ENCODE results near the gene GALNT12.

GALNT12 gene

GRCh38 chr9:98807070-98807813, at the start of gene GALNT12:
GALNT12 (plus strand) TSS chr9:98807670; CDS start chr9:98807699, 29 bp downstream.
- Mint-ChIP-seq H3K4me3 (peak within 1 kb of the TSS; percentile 88 to 89), H3K36me3 (peaks cover 0 to 3% of the 10 kb centered on the region in 2 donors), H3K27ac (peak within 1 kb of the TSS; percentile 56), H3K9me3 (no peaks in the 10 kb centered on the region), H3K4me1 (peaks cover 15 to 20% of the 10 kb centered on the region in 2 donors), H3K27me3 (peaks cover 18 to 36% of the 10 kb centered on the region in 2 donors)
- DNase-seq, result peak; percentile 21
- peak; percentile 76 to 78 for ATAC-seq (replicated peaks)

- no peaks in the 10 kb centered on the region for H3K4me1 Mint-ChIP-seq
- H3K36me3 Mint-ChIP-seq, result peaks cover 31 to 40% of the 10 kb centered on the region in 2 donors
- no peak overlapping the region for H3K4me3 Mint-ChIP-seq
- H3K27ac Mint-ChIP-seq, result no peak overlapping the region
- no peak for ATAC-seq (replicated peaks)
- peaks cover 10 to 11% of the 10 kb centered on the region in 2 donors for H3K9me3 Mint-ChIP-seq
- no peak for DNase-seq
- no peaks in the 10 kb centered on the region for H3K27me3 Mint-ChIP-seq
Observed at GRCh38 chr9:98760231-98760630, 47.2 kb upstream of the GALNT12 start.

GRCh38 chr9:98763986-98764745, 43.3 kb upstream of the GALNT12 start:
- Mint-ChIP-seq H3K9me3 (peaks cover 4 to 6% of the 10 kb centered on the region in 2 donors), H3K27me3 (no peaks in the 10 kb centered on the region), H3K36me3 (peaks cover 35 to 45% of the 10 kb centered on the region in 2 donors), H3K4me3 (no peak overlapping the region), H3K27ac (no peak overlapping the region), H3K4me1 (no peaks in the 10 kb centered on the region)
- no peak for ATAC-seq (replicated peaks)
- DNase-seq, result no peak

GRCh38 chr9:98765256-98765655, 42.2 kb upstream of the GALNT12 start:
- Mint-ChIP-seq H3K27me3 (no peaks in the 10 kb centered on the region), H3K4me1 (no peaks in the 10 kb centered on the region), H3K27ac (no peak overlapping the region), H3K36me3 (peaks cover 35 to 49% of the 10 kb centered on the region in 2 donors), H3K9me3 (peaks cover 3 to 6% of the 10 kb centered on the region in 2 donors), H3K4me3 (no peak overlapping the region)
- DNase-seq (no peak), ATAC-seq (replicated peaks) (no peak)

- no peak for DNase-seq
- H3K27ac Mint-ChIP-seq, result no peak overlapping the region
- H3K4me3 Mint-ChIP-seq, result no peak overlapping the region
- peaks cover 3 to 6% of the 10 kb centered on the region in 2 donors for H3K9me3 Mint-ChIP-seq
- no peak for ATAC-seq (replicated peaks)
- no peaks in the 10 kb centered on the region for H3K4me1 Mint-ChIP-seq
- peaks cover 43 to 58% of the 10 kb centered on the region in 2 donors for H3K36me3 Mint-ChIP-seq
- no peaks in the 10 kb centered on the region for H3K27me3 Mint-ChIP-seq
Observed at GRCh38 chr9:98766586-98766985, 40.9 kb upstream of the GALNT12 start.

- Mint-ChIP-seq H3K4me1 (no peaks in the 10 kb centered on the region), H3K4me3 (no peak overlapping the region), H3K9me3 (peaks cover 3 to 6% of the 10 kb centered on the region in 2 donors), H3K27me3 (no peaks in the 10 kb centered on the region), H3K36me3 (peaks cover 47 to 64% of the 10 kb centered on the region in 2 donors), H3K27ac (no peak overlapping the region)
- DNase-seq (no peak), ATAC-seq (replicated peaks) (no peak)
Observed at GRCh38 chr9:98767196-98767595, 40.3 kb upstream of the GALNT12 start.

- Mint-ChIP-seq H3K27ac (peak overlapping the region; percentile 31), H3K4me3 (no peak overlapping the region), H3K4me1 (no peaks in the 10 kb centered on the region), H3K9me3 (peaks cover 3 to 6% of the 10 kb centered on the region in 2 donors), H3K36me3 (peaks cover 51 to 69% of the 10 kb centered on the region in 2 donors), H3K27me3 (no peaks in the 10 kb centered on the region)
- DNase-seq (no peak), ATAC-seq (replicated peaks) (no peak)
Observed at GRCh38 chr9:98767915-98768314, 39.6 kb upstream of the GALNT12 start.

- ATAC-seq (replicated peaks), result no peak
- Mint-ChIP-seq H3K9me3 (peaks cover 3 to 6% of the 10 kb centered on the region in 2 donors), H3K4me1 (no peaks in the 10 kb centered on the region), H3K4me3 (no peak overlapping the region), H3K36me3 (peaks cover 55 to 73% of the 10 kb centered on the region in 2 donors), H3K27ac (peak overlapping the region; percentile 31), H3K27me3 (no peaks in the 10 kb centered on the region)
- no peak for DNase-seq
Observed at GRCh38 chr9:98768344-98768743, 39.1 kb upstream of the GALNT12 start.

- H3K27me3 Mint-ChIP-seq, result no peaks in the 10 kb centered on the region
- no peaks in the 10 kb centered on the region for H3K9me3 Mint-ChIP-seq
- H3K27ac Mint-ChIP-seq, result no peak overlapping the region
- no peak overlapping the region for H3K4me3 Mint-ChIP-seq
- H3K36me3 Mint-ChIP-seq, result peaks cover 53 to 68% of the 10 kb centered on the region in 2 donors
- no peak for DNase-seq
- no peak for ATAC-seq (replicated peaks)
- H3K4me1 Mint-ChIP-seq, result no peaks in the 10 kb centered on the region
Observed at GRCh38 chr9:98770717-98771116, 36.8 kb upstream of the GALNT12 start.

- H3K4me1 Mint-ChIP-seq, result no peaks in the 10 kb centered on the region
- H3K27ac Mint-ChIP-seq, result no peak overlapping the region
- peaks cover 53 to 68% of the 10 kb centered on the region in 2 donors for H3K36me3 Mint-ChIP-seq
- no peak overlapping the region for H3K4me3 Mint-ChIP-seq
- H3K27me3 Mint-ChIP-seq, result no peaks in the 10 kb centered on the region
- no peaks in the 10 kb centered on the region for H3K9me3 Mint-ChIP-seq
- no peak for ATAC-seq (replicated peaks)
- DNase-seq, result no peak
Observed at GRCh38 chr9:98771209-98771874, 36.1 kb upstream of the GALNT12 start.

- no peaks in the 10 kb centered on the region for H3K4me1 Mint-ChIP-seq
- H3K4me3 Mint-ChIP-seq, result no peak overlapping the region
- H3K36me3 Mint-ChIP-seq, result peaks cover 44 to 63% of the 10 kb centered on the region in 2 donors
- H3K9me3 Mint-ChIP-seq, result no peaks in the 10 kb centered on the region
- no peak overlapping the region for H3K27ac Mint-ChIP-seq
- ATAC-seq (replicated peaks) (no peak), DNase-seq (no peak)
- H3K27me3 Mint-ChIP-seq, result no peaks in the 10 kb centered on the region
Observed at GRCh38 chr9:98772364-98773155, 34.9 kb upstream of the GALNT12 start.

- Mint-ChIP-seq H3K27ac (no peak overlapping the region), H3K27me3 (no peaks in the 10 kb centered on the region), H3K36me3 (peaks cover 36 to 59% of the 10 kb centered on the region in 2 donors), H3K9me3 (no peaks in the 10 kb centered on the region), H3K4me3 (no peak overlapping the region), H3K4me1 (no peaks in the 10 kb centered on the region)
- no peak for ATAC-seq (replicated peaks)
- DNase-seq, result no peak
Observed at GRCh38 chr9:98773721-98774120, 33.7 kb upstream of the GALNT12 start.

GRCh38 chr9:98774746-98775145, 32.7 kb upstream of the GALNT12 start:
- ATAC-seq (replicated peaks) (peak; percentile 44 to 53), DNase-seq (no peak)
- no peaks in the 10 kb centered on the region for H3K9me3 Mint-ChIP-seq
- peaks cover 36 to 52% of the 10 kb centered on the region in 2 donors for H3K36me3 Mint-ChIP-seq
- H3K27me3 Mint-ChIP-seq, result no peaks in the 10 kb centered on the region
- H3K4me1 Mint-ChIP-seq, result no peaks in the 10 kb centered on the region
- H3K27ac Mint-ChIP-seq, result no peak overlapping the region
- no peak overlapping the region for H3K4me3 Mint-ChIP-seq

Measured in stimulated activated naive B cell treated with anti-CD40 and anti-IgM and Interleukin-4, amounts not matched to agents 10 μg/mL and 1 μg/mL and 100 μg/mL, for 72 hours (primary cell).